Measurements from ENCODE around the gene CHDH.

CHDH gene

GRCh38 chr3:53794597-53794996 is 51.6 kb downstream of the CHDH start:
- no peak for DNase-seq (ENCODE audit: extremely low read depth in 1 of 2, low read depth in 1 of 2)

- DNase-seq (ENCODE audit: extremely low read depth in 1 of 2, low read depth in 1 of 2): no peak
Observed at GRCh38 chr3:53792866-53793265, 53.4 kb downstream of the CHDH start.

GRCh38 chr3:53791317-53791716 is 54.9 kb downstream of the CHDH start:
- DNase-seq (ENCODE audit: extremely low read depth in 1 of 2, low read depth in 1 of 2): no peak

- no peak for DNase-seq (ENCODE audit: extremely low read depth in 1 of 2, low read depth in 1 of 2)
Observed at GRCh38 chr3:53790470-53790869, 55.7 kb downstream of the CHDH start.

GRCh38 chr3:53789459-53789858 is 56.8 kb downstream of the CHDH start:
- no peak for DNase-seq (ENCODE audit: extremely low read depth in 1 of 2, low read depth in 1 of 2)

GRCh38 chr3:53788038-53788437 is 58.2 kb downstream of the CHDH start:
- DNase-seq (ENCODE audit: extremely low read depth in 1 of 2, low read depth in 1 of 2): no peak

GRCh38 chr3:53787016-53787415 is 59.2 kb downstream of the CHDH start:
- DNase-seq (ENCODE audit: extremely low read depth in 1 of 2, low read depth in 1 of 2): no peak

GRCh38 chr3:53780806-53781205 is 65.4 kb downstream of the CHDH start:
- DNase-seq (ENCODE audit: extremely low read depth in 1 of 2, low read depth in 1 of 2): no peak

- DNase-seq (ENCODE audit: extremely low read depth in 1 of 2, low read depth in 1 of 2): no peak
Observed at GRCh38 chr3:53780171-53780570, 66.0 kb downstream of the CHDH start.

GRCh38 chr3:53778153-53778552 is 68.1 kb downstream of the CHDH start:
- no peak for DNase-seq (ENCODE audit: extremely low read depth in 1 of 2, low read depth in 1 of 2)

GRCh38 chr3:53777468-53777867 is 68.8 kb downstream of the CHDH start:
- no peak for DNase-seq (ENCODE audit: extremely low read depth in 1 of 2, low read depth in 1 of 2)

- no peak for DNase-seq (ENCODE audit: extremely low read depth in 1 of 2, low read depth in 1 of 2)
Observed at GRCh38 chr3:53776494-53777101, 69.6 kb downstream of the CHDH start.

GRCh38 chr3:53775834-53776251 is 70.4 kb downstream of the CHDH start:
- no peak for DNase-seq (ENCODE audit: extremely low read depth in 1 of 2, low read depth in 1 of 2)

GRCh38 chr3:53775018-53775417 is 71.2 kb downstream of the CHDH start:
- DNase-seq (ENCODE audit: extremely low read depth in 1 of 2, low read depth in 1 of 2): no peak

GRCh38 chr3:53774414-53774813 is 71.8 kb downstream of the CHDH start:
- DNase-seq (ENCODE audit: extremely low read depth in 1 of 2, low read depth in 1 of 2): no peak

- no peak for DNase-seq (ENCODE audit: extremely low read depth in 1 of 2, low read depth in 1 of 2)
Observed at GRCh38 chr3:53773611-53774368, 72.4 kb downstream of the CHDH start.

- no peak for DNase-seq (ENCODE audit: extremely low read depth in 1 of 2, low read depth in 1 of 2)
Observed at GRCh38 chr3:53773021-53773436, 73.2 kb downstream of the CHDH start.

GRCh38 chr3:53772562-53772961 is 73.7 kb downstream of the CHDH start:
- DNase-seq (ENCODE audit: extremely low read depth in 1 of 2, low read depth in 1 of 2): no peak

- no peak for DNase-seq (ENCODE audit: extremely low read depth in 1 of 2, low read depth in 1 of 2)
Observed at GRCh38 chr3:53768478-53769459, 77.5 kb downstream of the CHDH start.

- no peak for DNase-seq (ENCODE audit: extremely low read depth in 1 of 2, low read depth in 1 of 2)
Observed at GRCh38 chr3:53766706-53767105, 79.5 kb downstream of the CHDH start.

- DNase-seq (ENCODE audit: extremely low read depth in 1 of 2, low read depth in 1 of 2): no peak
Observed at GRCh38 chr3:53765753-53766152, 80.5 kb downstream of the CHDH start.

All from stimulated activated CD8-positive, alpha-beta memory T cell treated with anti-CD3 and anti-CD28 coated beads, Interleukin-7, amount 100 ng/mL, for 48 hours (primary cell).